ENCODE results near the gene TPRX1.

Gene TPRX1

GRCh38 chr19:47756953-47757608 lies 47.3 kb downstream of the TPRX1 start:
- Histone ChIP-seq H3K27me3 (replicated peaks; ENCODE audit: control insufficient read depth, insufficient read depth, low read length) (no peaks in the 10 kb centered on the region), H3K36me3 (ENCODE audit: control insufficient read depth, insufficient read depth, low read length) (peaks cover 44% of the 10 kb centered on the region), H3K4me3 (replicated peaks; ENCODE audit: low read depth, low read length) (no peak overlapping the region)
- no peak for TF ChIP-seq CTCF (IDR thresholded peaks at IDR 0.05; ENCODE audit: insufficient read depth, low read length, poor library complexity, severe bottlenecking)
- no peak for DNase-seq (ENCODE audit: extremely low read depth, insufficient read length)

GRCh38 chr19:47756627-47756929 lies 47.8 kb downstream of the TPRX1 start:
- no peak for TF ChIP-seq CTCF (IDR thresholded peaks at IDR 0.05; ENCODE audit: insufficient read depth, low read length, poor library complexity, severe bottlenecking)
- H3K36me3 ChIP-seq (ENCODE audit: control insufficient read depth, insufficient read depth, low read length), result peaks cover 45% of the 10 kb centered on the region
- DNase-seq (ENCODE audit: extremely low read depth, insufficient read length), result no peak

GRCh38 chr19:47755762-47756626 lies 48.4 kb downstream of the TPRX1 start:
- no peak overlapping the region for H3K4me3 ChIP-seq (replicated peaks; ENCODE audit: low read depth, low read length)
- no peaks in the 10 kb centered on the region for H3K27me3 ChIP-seq (replicated peaks; ENCODE audit: control insufficient read depth, insufficient read depth, low read length)
- no peak for TF ChIP-seq CTCF (IDR thresholded peaks at IDR 0.05; ENCODE audit: insufficient read depth, low read length, poor library complexity, severe bottlenecking)
- DNase-seq (ENCODE audit: extremely low read depth, insufficient read length), result no peak
- H3K36me3 ChIP-seq (ENCODE audit: control insufficient read depth, insufficient read depth, low read length), result peaks cover 50% of the 10 kb centered on the region

More at GRCh38 chr19:47756627-47756929, 47.8 kb downstream of the TPRX1 start:
- Histone ChIP-seq H3K4me3 (replicated peaks; ENCODE audit: low read depth, low read length) (no peak overlapping the region), H3K27me3 (replicated peaks; ENCODE audit: control insufficient read depth, insufficient read depth, low read length) (no peaks in the 10 kb centered on the region)

GRCh38 chr19:47755065-47755761 lies 49.1 kb downstream of the TPRX1 start:
- H3K4me3 ChIP-seq (replicated peaks; ENCODE audit: low read depth, low read length), result no peak overlapping the region
- no peak for TF ChIP-seq CTCF (IDR thresholded peaks at IDR 0.05; ENCODE audit: insufficient read depth, low read length, poor library complexity, severe bottlenecking)
- H3K27me3 ChIP-seq (replicated peaks; ENCODE audit: control insufficient read depth, insufficient read depth, low read length), result no peaks in the 10 kb centered on the region
- H3K36me3 ChIP-seq (ENCODE audit: control insufficient read depth, insufficient read depth, low read length), result peaks cover 58% of the 10 kb centered on the region
- DNase-seq (ENCODE audit: extremely low read depth, insufficient read length), result no peak

GRCh38 chr19:47754206-47755064 lies 49.9 kb downstream of the TPRX1 start:
- Histone ChIP-seq H3K36me3 (ENCODE audit: control insufficient read depth, insufficient read depth, low read length) (peaks cover 64% of the 10 kb centered on the region), H3K4me3 (replicated peaks; ENCODE audit: low read depth, low read length) (no peak overlapping the region), H3K27me3 (replicated peaks; ENCODE audit: control insufficient read depth, insufficient read depth, low read length) (no peaks in the 10 kb centered on the region)
- no peak for TF ChIP-seq CTCF (IDR thresholded peaks at IDR 0.05; ENCODE audit: insufficient read depth, low read length, poor library complexity, severe bottlenecking)
- no peak for DNase-seq (ENCODE audit: extremely low read depth, insufficient read length)

Data from GM06990 (cell line).